Epithelial cell of esophagus (primary cell): ENCODE measurements around the gene CLEC10A.

Source experiments
- DNase-seq: peaks from one replicate; pipeline ENCODE4 v3.0.0; 2010; ENCODE audit warnings: low read depth
- H3K4me3 ChIP-seq: 2 replicates; pipeline ENCODE4 v1.5.1; 2011; ENCODE audit warnings: mild to moderate bottlenecking, low read length, control low read depth
- CTCF ChIP-seq: IDR thresholded peaks from 2 replicates; pipeline ENCODE4 v1.5.1; 2011; ENCODE audit warnings: low read depth, mild to moderate bottlenecking, low read length, control low read depth, inconsistent platforms; ENCODE audit not compliant: insufficient read depth; ENCODE audit errors: missing control alignments

Gene CLEC10A

GRCh38 chr17:7048968-7049367 lies 31.1 kb downstream of the CLEC10A start:
- DNase-seq = no peak
- no peak overlapping the region for H3K4me3 ChIP-seq
- TF ChIP-seq CTCF = no peak

GRCh38 chr17:7047566-7047965 lies 32.5 kb downstream of the CLEC10A start:
- no peak overlapping the region for H3K4me3 ChIP-seq
- no peak for DNase-seq

GRCh38 chr17:7046725-7047397 lies 33.2 kb downstream of the CLEC10A start:
- DNase-seq = peak; percentile 50
- peak overlapping the region; percentile 23 for H3K4me3 ChIP-seq

More at GRCh38 chr17:7047566-7047965, 32.5 kb downstream of the CLEC10A start:
- TF ChIP-seq CTCF = no peak

GRCh38 chr17:7046127-7046724 lies 33.8 kb downstream of the CLEC10A start:
- peak; percentile 97 for DNase-seq
- TF ChIP-seq CTCF = no peak
- peak overlapping the region; percentile 31 for H3K4me3 ChIP-seq

- TF ChIP-seq CTCF = peak; percentile 73
- H3K4me3 ChIP-seq = peak overlapping the region; percentile 31
- DNase-seq = peak; percentile 85
Observed at GRCh38 chr17:7045492-7046126, 34.4 kb downstream of the CLEC10A start.

- no peak for TF ChIP-seq CTCF
- H3K4me3 ChIP-seq = peak within 1 kb of the TSS; percentile 35
- DNase-seq = no peak
Observed at GRCh38 chr17:7043497-7044198, 36.4 kb downstream of the CLEC10A start, which contains the start of gene SLC16A11. SLC16A11 (minus strand) TSS chr17:7044092; CDS start chr17:7043513, 579 bp downstream.

- peak overlapping the region; percentile 35 for H3K4me3 ChIP-seq
- TF ChIP-seq CTCF = no peak
Observed at GRCh38 chr17:7043182-7043496, 36.9 kb downstream of the CLEC10A start.

More at GRCh38 chr17:7043182-7043496, 36.9 kb downstream of the CLEC10A start:
- DNase-seq = no peak
